SK-N-SH treated with all-trans-retinoic acid at 6 μM for 48 hours (cell line): ENCODE results near the gene BACH2.
A peak's percentile ranks its signal among the peaks of the same experiment; 100 is the strongest.

Experiments
- ATAC-seq: fragments of 200-7000 bp; cut with Tn5 transposase; 3 replicates; pipeline ENCODE4 v1.9.1; 2020; ENCODE audit warnings: mild to moderate bottlenecking, moderate library complexity
- ARNTL ChIP-seq: fragments of 450-650 bp; formaldehyde crosslinking; IDR thresholded peaks from 2 replicates; pipeline ENCODE4 v1.5.0; 2020; ENCODE audit warnings: low read depth, mild to moderate bottlenecking, moderate library complexity, borderline replicate concordance
- BACH2 ChIP-seq: fragments of 250-450 bp; sonication (Bioruptor Pico); IDR thresholded peaks from 2 replicates; pipeline ENCODE4 v1.9.0; 2021; ENCODE audit warnings: mild to moderate bottlenecking, borderline replicate concordance
- CSDC2 ChIP-seq: fragments of 250-450 bp; sonication (Bioruptor Pico); IDR thresholded peaks from 2 replicates; pipeline ENCODE4 v1.5.0; 2020; ENCODE audit warnings: mild to moderate bottlenecking, moderate library complexity
- GLIS3 ChIP-seq: fragments of 250-450 bp; sonication (Bioruptor Pico); IDR thresholded peaks from 2 replicates; pipeline ENCODE4 v1.5.0; 2020; ENCODE audit warnings: mild to moderate bottlenecking, moderate library complexity
- ISL1 ChIP-seq: fragments of 250-450 bp; sonication (Bioruptor Pico); IDR thresholded peaks from 2 replicates; pipeline ENCODE4 v2.1.2; 2022; ENCODE audit warnings: mild to moderate bottlenecking, moderate library complexity
- OSR1 ChIP-seq: fragments of 250-450 bp; sonication (Bioruptor Pico); IDR thresholded peaks from 2 replicates; pipeline ENCODE4 v1.8.0; 2022; ENCODE audit warnings: moderate library complexity, mild to moderate bottlenecking, inconsistent platforms
- POU6F1 ChIP-seq: fragments of 250-450 bp; sonication (Bioruptor Pico); IDR thresholded peaks from 2 replicates; pipeline ENCODE4 v1.8.0; 2021; ENCODE audit warnings: low read depth, mild to moderate bottlenecking, moderate library complexity, borderline replicate concordance
- PPARA ChIP-seq: fragments of 250-450 bp; sonication (Bioruptor Pico); IDR thresholded peaks from 2 replicates; pipeline ENCODE4 v1.5.0; 2020; ENCODE audit warnings: mild to moderate bottlenecking, borderline replicate concordance
- RARB ChIP-seq: fragments of 250-450 bp; sonication (Bioruptor Pico); IDR thresholded peaks from 2 replicates; pipeline ENCODE4 v1.8.0; 2021; ENCODE audit warnings: mild to moderate bottlenecking, moderate library complexity
- SNAI2 ChIP-seq: fragments of 250-450 bp; sonication (Bioruptor Pico); IDR thresholded peaks from 2 replicates; pipeline ENCODE4 v1.5.0; 2020; ENCODE audit warnings: mild to moderate bottlenecking, moderate library complexity
- TCF4 ChIP-seq: fragments of 250-450 bp; sonication (Bioruptor Pico); IDR thresholded peaks from 2 replicates; pipeline ENCODE4 v1.8.0; 2021; ENCODE audit warnings: mild to moderate bottlenecking, moderate library complexity, borderline replicate concordance
- TSHZ2 ChIP-seq: fragments of 250-450 bp; sonication (Bioruptor Pico); IDR thresholded peaks from 2 replicates; pipeline ENCODE4 v1.5.0; 2020; ENCODE audit warnings: mild to moderate bottlenecking, moderate library complexity
- ZC3H10 ChIP-seq: fragments of 250-450 bp; sonication (Bioruptor Pico); IDR thresholded peaks from 2 replicates; pipeline ENCODE4 v1.5.1; 2021; ENCODE audit warnings: mild to moderate bottlenecking, moderate library complexity
- ZFP3 ChIP-seq: fragments of 250-450 bp; sonication (Bioruptor Pico); IDR thresholded peaks from 2 replicates; pipeline ENCODE4 v1.5.0; 2020; ENCODE audit warnings: mild to moderate bottlenecking, moderate library complexity
- ZFP30 ChIP-seq: fragments of 450-650 bp; formaldehyde crosslinking; IDR thresholded peaks from 2 replicates; pipeline ENCODE4 v1.5.0; 2022; ENCODE audit warnings: mild to moderate bottlenecking, moderate library complexity
- ZNF565 ChIP-seq: fragments of 450-650 bp; formaldehyde crosslinking; conservative IDR thresholded peaks from 2 replicates; pipeline ENCODE4 v1.5.0; 2020; ENCODE audit warnings: low read depth, mild to moderate bottlenecking, moderate library complexity
- ZNF70 ChIP-seq: fragments of 450-650 bp; formaldehyde crosslinking; IDR thresholded peaks from 2 replicates; pipeline ENCODE4 v1.5.0; 2020; ENCODE audit warnings: mild to moderate bottlenecking, moderate library complexity
- ZNF8 ChIP-seq: fragments of 450-650 bp; formaldehyde crosslinking; IDR thresholded peaks from 2 replicates; pipeline ENCODE4 v1.5.0; 2020; ENCODE audit warnings: mild to moderate bottlenecking, moderate library complexity
- TF ChIP-seq, protein P1 (sequence below): fragments of 250-450 bp; sonication (Bioruptor Pico); IDR thresholded peaks from 2 replicates; pipeline ENCODE4 v1.8.0; 2020; ENCODE audit warnings: mild to moderate bottlenecking, moderate library complexity, borderline replicate concordance
- TF ChIP-seq, protein P2 (sequence below): fragments of 250-450 bp; sonication (Bioruptor Pico); IDR thresholded peaks from 2 replicates; pipeline ENCODE4 v1.5.1; 2020; ENCODE audit warnings: low read depth, mild to moderate bottlenecking, moderate library complexity
- TF ChIP-seq, protein P3 (sequence below): fragments of 250-450 bp; sonication (Bioruptor Pico); IDR thresholded peaks from 2 replicates; pipeline ENCODE4 v1.5.1; 2021; ENCODE audit warnings: mild to moderate bottlenecking, moderate library complexity

The BACH2 gene

DNA sequence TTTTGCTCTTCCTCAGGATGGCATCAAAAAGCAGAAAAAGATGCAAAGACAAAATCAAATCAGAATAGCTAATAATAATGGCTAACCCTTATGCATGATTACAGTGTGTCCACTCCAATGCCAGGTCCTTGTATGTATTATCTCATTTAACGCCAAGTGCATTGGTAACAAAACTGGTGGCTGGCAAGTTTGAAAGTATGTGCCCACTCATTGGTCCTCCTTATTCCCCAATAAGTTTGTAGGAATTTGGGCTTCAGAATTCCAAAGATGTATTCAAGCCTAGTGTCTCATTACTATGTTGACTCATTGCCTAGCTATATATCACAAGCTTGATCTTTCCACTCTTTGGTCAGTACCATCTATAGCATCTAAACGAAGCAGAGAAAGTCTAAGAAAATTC lies 205.8 kb downstream of the BACH2 start:
- no peak for TF ChIP-seq OSR1 (CRISPR knock-in tag)
- TF ChIP-seq ZFP30 (CRISPR knock-in tag), result peak; percentile 72
- ATAC-seq, result no peak

DNA sequence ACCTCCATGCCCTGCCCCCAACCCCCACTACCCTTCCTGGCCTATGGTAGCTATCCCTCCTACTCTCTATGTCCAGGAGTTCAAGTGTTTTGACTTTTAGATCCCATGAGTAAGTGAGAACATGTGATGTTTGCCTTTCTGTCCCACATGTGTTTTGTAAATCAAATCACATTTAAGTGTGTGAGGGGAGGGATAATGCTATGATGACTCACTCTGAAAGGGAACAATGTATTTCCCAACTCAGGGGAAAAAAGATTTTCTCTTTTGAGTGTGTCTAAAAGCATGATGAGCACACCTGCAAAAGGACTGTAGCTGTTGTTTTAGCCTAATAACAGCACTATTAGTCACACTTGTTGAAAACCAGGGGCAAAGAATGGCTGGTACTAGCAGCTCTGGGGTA lies 208.6 kb downstream of the BACH2 start:
- peak; percentile 70 for ATAC-seq
- TF ChIP-seq ISL1 (peak; percentile 71), PPARA (CRISPR knock-in tag) (no peak)

DNA sequence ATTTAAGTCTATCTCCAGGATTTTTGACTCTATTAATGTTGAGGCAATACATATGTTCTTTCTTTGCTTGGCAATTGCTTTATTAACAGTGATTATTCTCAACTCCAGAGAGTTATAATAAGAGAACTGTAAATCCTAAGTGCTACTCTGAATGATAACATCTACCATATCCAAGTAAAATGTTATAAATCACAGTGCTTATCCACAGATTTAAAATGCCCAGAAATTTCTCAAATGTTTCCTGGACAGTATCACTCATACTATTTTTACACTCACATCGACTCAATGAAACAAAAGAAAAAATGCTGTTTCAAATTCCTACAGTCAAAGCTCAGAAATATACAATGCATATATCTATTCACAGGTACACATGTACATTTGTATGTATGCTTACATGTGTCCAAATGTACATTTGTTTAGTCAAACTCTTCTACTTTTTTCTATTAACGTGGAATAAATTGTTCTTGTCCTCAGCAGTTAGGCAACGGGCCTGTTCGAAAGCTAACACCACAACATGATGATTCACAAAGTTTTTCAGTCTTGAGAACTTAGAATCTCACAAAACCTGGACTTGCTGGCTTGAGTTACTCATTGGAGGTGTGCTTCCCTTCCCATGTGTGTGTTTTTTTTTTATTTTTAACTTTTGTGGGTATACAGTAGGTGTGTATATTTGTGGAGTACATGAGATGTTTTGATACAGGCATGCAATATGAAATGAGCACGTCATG lies 209.4 kb downstream of the BACH2 start:
- ATAC-seq, result peak; percentile 75
- TF ChIP-seq ISL1 (peak; percentile 95), POU6F1 (CRISPR knock-in tag) (peak; percentile 75; the same call in 1 of the 2 replicates), BACH2 (no peak), TCF4 (peak; percentile 28; the same call in 1 of the 2 replicates), CSDC2 (CRISPR knock-in tag) (no peak)
- TF ChIP-seq, protein P1, sequence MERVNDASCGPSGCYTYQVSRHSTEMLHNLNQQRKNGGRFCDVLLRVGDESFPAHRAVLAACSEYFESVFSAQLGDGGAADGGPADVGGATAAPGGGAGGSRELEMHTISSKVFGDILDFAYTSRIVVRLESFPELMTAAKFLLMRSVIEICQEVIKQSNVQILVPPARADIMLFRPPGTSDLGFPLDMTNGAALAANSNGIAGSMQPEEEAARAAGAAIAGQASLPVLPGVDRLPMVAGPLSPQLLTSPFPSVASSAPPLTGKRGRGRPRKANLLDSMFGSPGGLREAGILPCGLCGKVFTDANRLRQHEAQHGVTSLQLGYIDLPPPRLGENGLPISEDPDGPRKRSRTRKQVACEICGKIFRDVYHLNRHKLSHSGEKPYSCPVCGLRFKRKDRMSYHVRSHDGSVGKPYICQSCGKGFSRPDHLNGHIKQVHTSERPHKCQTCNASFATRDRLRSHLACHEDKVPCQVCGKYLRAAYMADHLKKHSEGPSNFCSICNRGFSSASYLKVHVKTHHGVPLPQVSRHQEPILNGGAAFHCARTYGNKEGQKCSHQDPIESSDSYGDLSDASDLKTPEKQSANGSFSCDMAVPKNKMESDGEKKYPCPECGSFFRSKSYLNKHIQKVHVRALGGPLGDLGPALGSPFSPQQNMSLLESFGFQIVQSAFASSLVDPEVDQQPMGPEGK (CRISPR knock-in tag), result 0 out of 2 replicates have a peak, but pooled peaks have one; percentile 30
- TF ChIP-seq, protein P2, sequence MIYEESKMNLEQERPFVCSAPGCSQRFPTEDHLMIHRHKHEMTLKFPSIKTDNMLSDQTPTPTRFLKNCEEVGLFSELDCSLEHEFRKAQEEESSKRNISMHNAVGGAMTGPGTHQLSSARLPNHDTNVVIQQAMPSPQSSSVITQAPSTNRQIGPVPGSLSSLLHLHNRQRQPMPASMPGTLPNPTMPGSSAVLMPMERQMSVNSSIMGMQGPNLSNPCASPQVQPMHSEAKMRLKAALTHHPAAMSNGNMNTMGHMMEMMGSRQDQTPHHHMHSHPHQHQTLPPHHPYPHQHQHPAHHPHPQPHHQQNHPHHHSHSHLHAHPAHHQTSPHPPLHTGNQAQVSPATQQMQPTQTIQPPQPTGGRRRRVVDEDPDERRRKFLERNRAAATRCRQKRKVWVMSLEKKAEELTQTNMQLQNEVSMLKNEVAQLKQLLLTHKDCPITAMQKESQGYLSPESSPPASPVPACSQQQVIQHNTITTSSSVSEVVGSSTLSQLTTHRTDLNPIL, result 0 out of 2 replicates have a peak, but pooled peaks have one; percentile 13

DNA sequence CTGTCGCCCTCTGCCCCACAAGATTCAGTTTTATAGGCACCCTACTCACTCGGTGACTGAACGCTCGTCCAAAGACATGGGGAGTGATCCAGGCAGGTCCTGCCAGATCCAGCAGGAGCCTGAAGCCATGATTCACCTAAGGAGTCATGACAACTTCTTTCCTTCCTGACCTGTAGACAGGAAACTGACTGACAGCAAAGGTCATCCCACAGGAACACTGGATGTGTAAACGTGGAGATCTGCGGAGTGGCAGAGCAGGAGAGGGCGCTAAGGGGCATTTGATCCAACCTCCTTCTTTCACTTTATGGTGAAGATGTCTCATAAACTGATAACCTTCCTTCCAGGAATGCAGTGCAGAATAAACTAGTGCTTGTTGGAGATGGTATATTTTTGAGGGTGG lies 210.1 kb downstream of the BACH2 start:
- no peak for TF ChIP-seq ARNTL (CRISPR knock-in tag)
- TF ChIP-seq POU6F1 (CRISPR knock-in tag), result no peak
- TF ChIP-seq RARB (CRISPR knock-in tag), result no peak
- no peak for TF ChIP-seq ZFP30 (CRISPR knock-in tag)
- TF ChIP-seq SNAI2 (CRISPR knock-in tag), result no peak
- TF ChIP-seq ZNF70 (CRISPR knock-in tag), result no peak
- no peak for TF ChIP-seq ZFP3 (CRISPR knock-in tag)
- TF ChIP-seq OSR1 (CRISPR knock-in tag), result no peak
- TF ChIP-seq PPARA (CRISPR knock-in tag), result no peak
- TF ChIP-seq ZNF8 (CRISPR knock-in tag), result no peak
- TF ChIP-seq, protein P1 (CRISPR knock-in tag), result no peak
- no peak for TF ChIP-seq BACH2
- no peak for TF ChIP-seq GLIS3
- TF ChIP-seq, protein P3, sequence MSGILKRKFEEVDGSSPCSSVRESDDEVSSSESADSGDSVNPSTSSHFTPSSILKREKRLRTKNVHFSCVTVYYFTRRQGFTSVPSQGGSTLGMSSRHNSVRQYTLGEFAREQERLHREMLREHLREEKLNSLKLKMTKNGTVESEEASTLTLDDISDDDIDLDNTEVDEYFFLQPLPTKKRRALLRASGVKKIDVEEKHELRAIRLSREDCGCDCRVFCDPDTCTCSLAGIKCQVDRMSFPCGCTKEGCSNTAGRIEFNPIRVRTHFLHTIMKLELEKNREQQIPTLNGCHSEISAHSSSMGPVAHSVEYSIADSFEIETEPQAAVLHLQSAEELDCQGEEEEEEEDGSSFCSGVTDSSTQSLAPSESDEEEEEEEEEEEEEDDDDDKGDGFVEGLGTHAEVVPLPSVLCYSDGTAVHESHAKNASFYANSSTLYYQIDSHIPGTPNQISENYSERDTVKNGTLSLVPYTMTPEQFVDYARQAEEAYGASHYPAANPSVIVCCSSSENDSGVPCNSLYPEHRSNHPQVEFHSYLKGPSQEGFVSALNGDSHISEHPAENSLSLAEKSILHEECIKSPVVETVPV, result no peak
- TF ChIP-seq TSHZ2 (CRISPR knock-in tag), result no peak
- no peak for TF ChIP-seq CSDC2 (CRISPR knock-in tag)
- TF ChIP-seq, protein P2, result no peak
- no peak for TF ChIP-seq ZNF565 (CRISPR knock-in tag)
- no peak for TF ChIP-seq ZC3H10 (CRISPR knock-in tag)
- TF ChIP-seq ISL1, result no peak
- peak; percentile 66 for ATAC-seq
